GM19438 (cell line): ENCODE results near the gene RRP12.
"Not testable (repeated sequence)": the region's sequence is repeated elsewhere in the genome, so short reads cannot be mapped to it uniquely, and the experiment has no call there.

ENCODE experiments used
- ATAC-seq: cut with Tn5 transposase; IDR thresholded peaks from one replicate; pipeline ENCODE4 v1.9.1; 2021; ENCODE audit warnings: low read depth; ENCODE audit not compliant: unreplicated experiment

The RRP12 gene

DNA sequence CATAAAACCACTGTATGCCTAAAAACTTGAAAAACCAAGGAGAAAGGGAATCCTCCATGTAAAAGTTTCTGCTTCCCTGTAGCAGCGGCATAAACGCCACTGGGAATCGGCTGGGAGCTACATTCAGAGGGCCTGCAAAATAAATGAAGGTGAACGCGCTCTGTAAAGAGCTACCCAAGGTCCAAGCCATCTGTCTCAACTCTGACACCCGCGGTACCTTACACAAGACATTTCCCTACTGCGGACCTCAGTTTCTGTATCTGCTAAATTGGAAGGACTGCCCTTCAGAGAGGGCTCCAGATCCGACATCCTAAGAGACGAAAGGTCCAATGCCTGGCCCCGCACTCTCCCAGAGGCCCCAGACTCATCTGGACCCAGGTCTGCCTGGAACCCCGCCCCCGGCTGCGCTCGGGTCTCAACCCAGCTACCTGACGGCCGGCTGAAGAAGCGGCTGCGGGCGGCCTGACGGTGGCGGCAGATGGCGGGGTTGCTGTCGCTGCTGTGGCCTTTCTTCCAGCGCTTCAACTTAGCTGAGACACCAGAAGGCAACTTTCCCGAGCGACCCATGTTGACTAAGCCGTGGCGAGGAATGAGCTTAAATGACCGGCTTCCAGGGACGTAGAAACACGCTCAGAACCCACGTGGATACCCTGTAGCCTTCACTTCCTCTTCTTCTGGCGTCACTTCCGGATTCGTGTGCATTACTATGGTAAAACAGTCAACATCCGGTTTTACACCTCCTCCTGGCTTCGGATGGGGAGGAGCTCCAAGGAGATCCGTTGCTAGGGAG, at the start of gene RRP12:
RRP12 (minus strand) TSS at position 676 of the 790 bp plus-strand sequence; CDS start at position 567, 109 bp downstream.
- ATAC-seq: peak; percentile 94

GRCh38 chr10:97450828-97451227, 49.7 kb upstream of the RRP12 start:
- no peak for ATAC-seq

DNA sequence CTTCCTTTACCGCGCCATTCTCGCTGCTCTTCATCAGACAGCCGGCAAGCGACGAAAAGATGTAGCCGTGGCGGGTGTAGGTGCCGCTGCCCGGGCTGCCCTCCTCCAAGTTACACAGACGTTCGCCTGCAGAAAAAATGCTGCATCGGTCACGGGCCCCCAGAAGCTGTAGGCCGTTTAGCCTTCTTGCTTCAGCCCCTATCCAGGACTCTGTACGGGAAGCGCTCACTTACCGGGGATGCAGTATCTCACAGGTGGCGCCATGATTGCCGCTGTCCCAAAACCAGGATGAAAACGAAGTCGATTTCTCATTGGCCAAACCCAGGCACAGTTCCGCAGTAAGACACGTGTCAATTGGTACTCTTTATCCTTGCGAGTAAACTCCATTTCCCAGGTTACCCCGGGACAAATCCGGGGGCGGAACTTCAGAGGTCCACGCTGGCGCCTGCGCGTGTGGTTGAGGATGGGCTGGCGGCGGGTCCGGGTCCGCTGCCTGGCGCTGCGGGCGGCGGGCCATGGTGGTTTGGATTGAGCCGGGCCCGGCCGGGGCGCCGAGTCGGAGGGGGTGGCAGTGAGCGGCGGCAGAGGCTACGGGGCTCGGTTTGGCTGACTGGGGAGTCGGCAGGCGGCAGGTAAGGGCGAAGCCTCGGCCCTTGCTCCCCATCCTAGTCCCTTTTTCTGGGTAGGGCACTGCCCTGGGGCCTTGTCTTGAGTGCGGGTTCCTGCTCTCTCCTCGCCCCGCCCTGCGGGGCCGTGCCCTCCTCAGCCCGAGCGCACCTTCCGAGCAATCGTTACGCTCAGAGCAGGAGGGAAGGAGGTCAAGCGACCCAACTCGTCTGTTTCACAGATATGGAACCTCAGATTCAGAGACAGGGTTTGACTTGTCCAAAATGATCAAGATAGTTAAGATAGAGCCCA, 44.8 kb upstream of the RRP12 start, which contains the start of the genes EXOSC1 and ZDHHC16:
EXOSC1 (minus strand) TSS at position 285 of the 918 bp plus-strand sequence; CDS start at position 264, 21 bp downstream.
ZDHHC16 (plus strand) TSS at position 454 of the 918 bp plus-strand sequence. CDS start 5,501 bp downstream, outside the sequence.
- peak; percentile 95 for ATAC-seq

GRCh38 chr10:97445357-97445721, 44.2 kb upstream of the RRP12 start:
- no peak for ATAC-seq

GRCh38 chr10:97444212-97444611, 43.1 kb upstream of the RRP12 start:
- ATAC-seq: no peak

DNA sequence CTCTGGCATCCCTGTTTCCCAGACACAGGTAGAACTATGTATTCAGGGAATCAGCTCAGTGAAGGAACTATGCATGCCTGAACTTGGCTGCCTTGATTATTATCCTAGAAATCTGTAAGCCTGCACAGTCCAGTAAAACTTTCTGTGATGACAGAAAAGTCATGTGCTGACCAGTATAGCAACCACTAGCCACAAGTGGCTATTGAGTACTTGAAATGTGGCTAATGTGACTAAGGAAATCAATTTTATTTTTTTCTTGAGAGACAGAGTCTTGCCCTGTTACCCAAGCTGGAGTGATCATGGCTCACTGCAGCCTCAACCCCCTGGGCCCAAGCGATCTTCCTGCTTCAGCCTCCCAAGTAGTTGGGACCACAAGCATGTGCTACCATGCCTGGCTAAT, 41.1 kb upstream of the RRP12 start:
- no peak for ATAC-seq

DNA sequence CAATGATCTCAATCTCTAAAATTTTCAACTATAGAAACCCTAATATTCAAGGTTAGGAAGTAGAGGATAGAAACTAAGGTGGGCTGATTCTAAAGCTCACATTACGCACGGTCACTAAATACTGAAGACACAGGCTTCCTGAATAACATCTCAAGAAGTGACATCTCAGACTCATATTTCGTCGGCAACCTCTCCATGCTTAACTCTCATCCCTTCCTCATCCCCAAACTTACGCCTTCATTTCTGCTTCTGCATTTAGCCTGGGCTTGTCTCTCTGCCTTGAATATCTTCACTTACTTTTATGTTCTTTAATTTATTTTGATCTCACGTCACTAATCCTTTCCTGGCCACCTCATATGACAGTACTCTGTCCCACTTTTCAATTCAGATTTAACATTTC, 34.1 kb upstream of the RRP12 start:
- no peak for ATAC-seq

- ATAC-seq: no peak
These were observed 33.4 kb upstream of the RRP12 start for GRCh38 chr10:97434557-97434956.

GRCh38 chr10:97434055-97434454, 32.9 kb upstream of the RRP12 start:
- ATAC-seq: no peak

- no peak for ATAC-seq
These were observed 27.4 kb upstream of the RRP12 start for GRCh38 chr10:97428572-97428981.

- ATAC-seq: no peak
These were observed 26.5 kb upstream of the RRP12 start for GRCh38 chr10:97427571-97428179.

- no peak for ATAC-seq
These were observed 25.8 kb upstream of the RRP12 start for GRCh38 chr10:97426776-97427570.

DNA sequence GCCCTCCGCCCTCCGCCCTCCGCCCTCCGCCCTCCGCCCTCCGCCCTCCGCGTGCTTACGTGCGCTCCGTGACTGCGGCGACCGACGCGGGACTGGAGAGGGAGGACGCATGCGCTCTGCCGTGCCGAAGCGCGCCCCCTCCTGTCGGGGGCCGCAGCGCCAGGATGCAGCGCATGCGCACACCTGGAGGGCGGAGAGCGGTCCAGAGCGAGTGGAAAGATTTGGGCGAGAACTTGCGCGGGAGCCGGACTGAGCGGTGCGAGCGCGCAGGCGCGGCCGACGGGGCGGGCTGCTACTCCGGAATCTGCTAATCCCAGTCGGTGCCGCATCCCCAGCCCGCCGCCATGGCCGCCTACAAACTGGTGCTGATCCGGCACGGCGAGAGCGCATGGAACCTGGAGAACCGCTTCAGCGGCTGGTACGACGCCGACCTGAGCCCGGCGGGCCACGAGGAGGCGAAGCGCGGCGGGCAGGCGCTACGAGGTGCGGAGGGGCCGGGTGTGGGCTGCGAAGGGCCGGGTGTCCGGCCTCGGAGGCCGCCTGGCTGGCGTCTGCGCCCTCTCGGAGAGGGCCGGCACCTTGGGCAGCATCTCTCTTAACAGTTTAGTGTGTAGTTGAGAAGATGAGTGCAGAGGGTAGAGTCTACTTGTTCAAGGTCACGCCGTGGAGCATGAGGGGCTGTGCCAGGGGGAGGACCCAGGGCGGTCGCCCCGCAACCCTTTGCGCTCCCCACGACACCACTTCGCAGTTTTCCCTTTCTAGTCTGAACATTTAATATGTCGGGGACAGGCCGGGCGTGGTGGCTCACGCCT, 25.0 kb upstream of the RRP12 start, which contains the start of gene PGAM1:
PGAM1 (plus strand) TSS at position 228 of the 812 bp plus-strand sequence; CDS start at position 345, 117 bp downstream.
- peak; percentile 82 for ATAC-seq

DNA sequence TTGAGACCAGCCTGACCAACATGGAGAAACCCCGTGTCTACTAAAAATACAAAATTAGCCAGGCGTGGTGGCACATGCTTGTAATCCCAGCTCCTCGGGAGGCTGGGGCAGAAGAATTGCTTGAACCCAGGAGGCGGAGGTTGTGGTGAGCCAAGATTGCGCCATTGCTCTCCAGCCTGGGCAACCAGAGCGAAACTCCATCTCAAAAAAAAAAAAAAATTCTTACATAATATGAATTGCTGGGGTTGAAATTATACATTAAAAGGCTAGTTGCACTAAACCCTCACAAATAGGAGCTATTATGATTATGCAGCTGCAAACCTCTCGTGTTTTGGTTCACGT, 22.6 kb upstream of the RRP12 start:
- not testable (repeated sequence) for ATAC-seq

GRCh38 chr10:97416565-97416964, 15.4 kb upstream of the RRP12 start:
- ATAC-seq: no peak

DNA sequence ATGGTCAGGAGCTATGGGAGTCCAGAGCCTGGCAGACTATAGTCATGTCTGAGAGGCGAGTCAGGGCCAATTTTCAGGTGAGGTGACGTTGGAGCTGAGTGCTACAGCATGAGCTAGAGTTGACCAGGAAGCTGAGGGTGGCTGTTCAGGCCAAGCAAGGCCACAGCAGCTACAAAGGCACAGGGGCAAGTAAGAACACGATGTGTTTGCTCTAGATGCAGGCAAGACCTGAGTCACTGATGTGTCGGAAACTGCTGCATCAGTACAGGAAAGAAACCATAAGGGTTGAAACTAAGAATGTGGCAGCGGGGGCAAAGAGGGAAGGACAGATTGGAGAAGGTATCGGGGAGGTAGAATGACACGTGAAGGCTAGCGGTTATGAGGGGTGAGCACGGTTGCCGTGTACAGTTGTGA, 11.8 kb upstream of the RRP12 start:
- no peak for ATAC-seq

GRCh38 chr10:97411406-97411805, 10.3 kb upstream of the RRP12 start:
- ATAC-seq: no peak

DNA sequence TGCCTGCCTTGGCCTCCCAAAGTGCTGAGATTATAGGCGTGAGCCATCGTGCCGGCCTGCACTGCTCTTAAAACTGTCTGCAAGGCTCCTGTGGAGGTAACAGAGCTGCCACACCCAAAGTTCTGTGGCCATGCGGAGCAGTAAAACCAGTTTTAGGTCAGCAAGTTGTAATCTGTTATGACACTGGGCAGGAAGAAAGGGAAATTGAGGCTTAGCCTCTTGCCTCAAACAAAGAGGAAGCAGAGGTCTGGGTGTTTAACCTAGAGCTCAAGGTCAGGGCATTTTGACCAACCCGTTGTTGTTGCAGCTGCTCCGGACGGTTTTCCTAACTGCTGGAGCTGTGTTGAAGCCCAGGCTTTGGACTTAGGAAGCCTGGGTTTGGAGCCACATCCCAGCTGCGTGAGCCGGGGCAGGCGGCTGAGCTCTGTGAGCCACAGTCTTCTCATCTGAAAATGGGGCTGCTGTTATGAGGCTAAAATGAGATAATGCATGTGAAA, 7.4 kb upstream of the RRP12 start:
- no peak for ATAC-seq

GRCh38 chr10:97407952-97408248, 6.8 kb upstream of the RRP12 start:
- ATAC-seq: no peak
